Measurements from ENCODE around the gene SLCO2A1.

- TF ChIP-seq ISL1 (CRISPR knock-in tag; IDR thresholded peaks at IDR 0.05) (no peak), ESRRG (CRISPR knock-in tag; IDR thresholded peaks at IDR 0.05) (no peak), ZNF70 (CRISPR knock-in tag; IDR thresholded peaks at IDR 0.05) (no peak), CREB5 (CRISPR knock-in tag; IDR thresholded peaks at IDR 0.05; ENCODE audit: low read depth) (no peak), TCF4 (CRISPR knock-in tag; IDR thresholded peaks at IDR 0.05; ENCODE audit: borderline replicate concordance) (no peak), ZFP30 (CRISPR knock-in tag; IDR thresholded peaks at IDR 0.05) (no peak), CSDC2 (CRISPR knock-in tag; IDR thresholded peaks at IDR 0.05) (no peak), POU6F1 (CRISPR knock-in tag; IDR thresholded peaks at IDR 0.05; ENCODE audit: borderline replicate concordance, low read depth) (no peak)
Measured at GRCh38 chr3:133949438-133949837, 80.3 kb downstream of the SLCO2A1 start.
